Gastrocnemius medialis (tissue), 4 donors: Measurements from ENCODE around the gene C12orf43.

ENCODE experiments used
- CTCF ChIP-seq, 5 experiments: fragments of 450-650 bp in 3 of 5; fragments of 200-600 bp in 2 of 5; sonication (generic) in 2 of 5; IDR thresholded peaks in 4 of 5; conservative IDR thresholded peaks in 1 of 5; 1 replicate in 4 of 5; 2 replicates in 1 of 5; pipeline ENCODE4 v1.5.1; 2016 to 2019; ENCODE audit warnings: antibody characterized with exemption in 5 of 5, mild to moderate bottlenecking in 3 of 5, moderate library complexity in 3 of 5
- POLR2A ChIP-seq, 2 donors: fragments of 450-650 bp; IDR thresholded peaks; one replicate each; pipeline ENCODE4 v1.6.1; 2017; ENCODE audit warnings: antibody characterized with exemption in 2 of 2, mild to moderate bottlenecking in 2 of 2, moderate library complexity in 2 of 2

- TF ChIP-seq CTCF (IDR thresholded peaks at IDR 0.05 in 4 of 5, conservative IDR thresholded peaks at IDR 0.05 in 1 of 5) (no peak), POLR2A (IDR thresholded peaks at IDR 0.05) (no peak)
Observed at GRCh38 chr12:121008347-121009098, 7.8 kb downstream of the C12orf43 start.
